HFF-Myc (cell line): ENCODE data around the gene TBC1D22B.

Experiments
- DNase-seq: peaks from one replicate; pipeline ENCODE4 v3.0.0-alpha.2; 2011; ENCODE audit warnings: low read depth; ENCODE audit errors: extremely low read depth
- H3K4me3 ChIP-seq: replicated peaks from 2 replicates; pipeline ENCODE4 v1.5.1; 2011; ENCODE audit warnings: low read depth, mild to moderate bottlenecking, control low read depth, low read length
- CTCF ChIP-seq: IDR thresholded peaks from 2 replicates; pipeline ENCODE4 v1.5.1; 2012; ENCODE audit warnings: mild to moderate bottlenecking, low read depth, low read length, control low read depth; ENCODE audit errors: missing control alignments

TBC1D22B gene

GRCh38 chr6:37359039-37359438, 101.5 kb downstream of the TBC1D22B start:
- no peak for DNase-seq
- no peak overlapping the region for H3K4me3 ChIP-seq
- no peak for TF ChIP-seq CTCF

- no peak for DNase-seq
- H3K4me3 ChIP-seq, result no peak overlapping the region
- no peak for TF ChIP-seq CTCF
Measured at GRCh38 chr6:37362101-37362828, 104.7 kb downstream of the TBC1D22B start.

- no peak for TF ChIP-seq CTCF
- no peak overlapping the region for H3K4me3 ChIP-seq
- no peak for DNase-seq
Measured at GRCh38 chr6:37365791-37366190, 108.2 kb downstream of the TBC1D22B start.

GRCh38 chr6:37366910-37367309, 109.3 kb downstream of the TBC1D22B start:
- TF ChIP-seq CTCF, result no peak
- DNase-seq, result no peak

GRCh38 chr6:37368961-37369320, 111.4 kb downstream of the TBC1D22B start:
- no peak for TF ChIP-seq CTCF
- no peak for DNase-seq
- H3K4me3 ChIP-seq, result no peak overlapping the region

More at GRCh38 chr6:37366910-37367309, 109.3 kb downstream of the TBC1D22B start:
- no peak overlapping the region for H3K4me3 ChIP-seq

- DNase-seq, result no peak
- no peak for TF ChIP-seq CTCF
- no peak overlapping the region for H3K4me3 ChIP-seq
Measured at GRCh38 chr6:37369321-37370201, 112.0 kb downstream of the TBC1D22B start.
